PC-9 (cell line): ENCODE measurements around the gene SETD5. TPM values are rescaled to one million over a fixed set of nuclear protein-coding genes. Genes with fewer than 3 reads are reported as not detected.

Source experiments
- BruUV-seq: library from RNA; stranded (reverse); fragments of 400-500 nt; replicated peaks from 2 replicates; lab custom pipeline; 2021; lab: Mats Ljungman, UMichigan
- CTCF ChIA-PET: fragments of 300-600 bp; sonication (Branson Sonifier 250); formaldehyde crosslinking; loops from one replicate; lab custom pipeline; 2022; ENCODE audit warnings: antibody characterized with exemption; lab: Charles Lee
- POLR2A ChIA-PET: fragments of 300-600 bp; sonication (Branson Sonifier 250); formaldehyde crosslinking; loops from one replicate; lab custom pipeline; 2022; ENCODE audit warnings: antibody characterized with exemption; ENCODE audit not compliant: unreplicated experiment; lab: Charles Lee
- DNase-seq, 2 experiments: peaks; one replicate each; pipeline versions ENCODE4 v3.0.0 to v3.0.0-alpha.2; 2015 to 2022; ENCODE audit warnings: mixed read lengths in 1 of 2
- H2AFZ ChIP-seq: fragments of 200-600 bp; sonication (generic); 2 replicates; pipeline ENCODE4 v1.8.1; 2017; ENCODE audit warnings: antibody characterized with exemption
- H3F3A ChIP-seq: fragments of 200-600 bp; sonication (generic); 2 replicates; pipeline ENCODE4 v1.8.1; 2017; ENCODE audit warnings: antibody characterized with exemption, mild to moderate bottlenecking, low read depth; ENCODE audit not compliant: insufficient read depth
- H3K27ac ChIP-seq: fragments of 200-600 bp; sonication (generic); 2 replicates; pipeline ENCODE4 v1.6.1; 2016; ENCODE audit warnings: mixed run types
- H3K27me3 ChIP-seq: fragments of 200-600 bp; sonication (generic); 2 replicates; pipeline ENCODE4 v1.6.1; 2016; ENCODE audit warnings: low read depth, mixed run types; ENCODE audit not compliant: insufficient read depth
- H3K36me3 ChIP-seq: fragments of 200-600 bp; sonication (generic); 2 replicates; pipeline ENCODE4 v1.6.1; 2016; ENCODE audit warnings: low read depth, mixed run types
- H3K4me1 ChIP-seq: fragments of 200-600 bp; sonication (generic); replicated peaks from 2 replicates; pipeline ENCODE4 v1.6.1; 2016; ENCODE audit warnings: mixed run types; ENCODE audit not compliant: insufficient read depth
- H3K4me2 ChIP-seq: fragments of 200-600 bp; sonication (generic); 2 replicates; pipeline ENCODE4 v1.6.1; 2017; ENCODE audit warnings: mixed run types
- H3K4me3 ChIP-seq: fragments of 200-600 bp; sonication (generic); 2 replicates; pipeline ENCODE4 v1.6.1; 2016; ENCODE audit warnings: mixed run types
- H3K79me2 ChIP-seq: fragments of 200-600 bp; sonication (generic); 2 replicates; pipeline ENCODE4 v1.6.1; 2017; ENCODE audit warnings: low read depth, mixed run types
- H3K9me2 ChIP-seq: fragments of 200-600 bp; sonication (generic); 2 replicates; pipeline ENCODE4 v1.8.1; 2017; ENCODE audit warnings: mild to moderate bottlenecking; ENCODE audit not compliant: insufficient read depth
- H3K9me3 ChIP-seq: fragments of 200-600 bp; sonication (generic); 2 replicates; pipeline ENCODE4 v1.8.1; 2016; ENCODE audit warnings: low read depth; ENCODE audit not compliant: insufficient read depth
- H4K20me1 ChIP-seq: fragments of 200-600 bp; sonication (generic); 2 replicates; pipeline ENCODE4 v1.8.1; 2017; ENCODE audit not compliant: insufficient read depth
- CTCF ChIP-seq: fragments of 200-600 bp; sonication (generic); conservative IDR thresholded peaks from 2 replicates; pipeline ENCODE4 v1.6.1; 2017; ENCODE audit warnings: mixed run types, antibody characterized with exemption, mild to moderate bottlenecking, moderate library complexity
- EZH2 ChIP-seq: fragments of 200-600 bp; sonication (generic); IDR thresholded peaks from 2 replicates; pipeline ENCODE4 v1.8.0; 2017; ENCODE audit warnings: antibody characterized with exemption, low read depth
- intact Hi-C: fragments of 100-400 bp; cut with micrococcal nuclease; formaldehyde crosslinking; loops from one replicate; pipeline ENCODE4 v1.10.0; 2022; ENCODE audit not compliant: unreplicated experiment
- total RNA-seq: library from RNA; stranded (reverse); gene quantifications from 2 replicates; pipeline ENCODE4 v1.2.3, GENCODE V29; 2021

SETD5 gene
- total RNA-seq, 1 experiment from 2014 or later, result 140 TPM

- ChIA-PET CTCF (interaction anchor here (0.6 kb wide), 1 partner anchor 380 kb away, joined by 11 read pairs; no protein-coding TSS in a partner anchor), POLR2A (no interaction called here)
- Histone ChIP-seq H3K4me1 (peaks cover 49% of the 10 kb centered on the region), H2AFZ (no peak overlapping the region), H3F3A (peaks cover 52% of the 10 kb centered on the region), H3K4me3 (no peak overlapping the region), H3K79me2 (peaks cover 100% of the 10 kb centered on the region), H3K27me3 (no peaks in the 10 kb centered on the region), H3K36me3 (peaks cover 10% of the 10 kb centered on the region), H3K4me2 (peak overlapping the region; percentile 10), H3K27ac (peak overlapping the region; percentile 62), H3K9me3 (no peaks in the 10 kb centered on the region), H3K9me2 (no peaks in the 10 kb centered on the region), H4K20me1 (peaks cover 74% of the 10 kb centered on the region)
- intact Hi-C loops, result no loop called here
- no peak for TF ChIP-seq EZH2
- TF ChIP-seq CTCF, result no peak
- DNase-seq, result no peak
- BruUV-seq, result no TSS peak
Observed at GRCh38 chr3:9416139-9416780, 18.8 kb downstream of the SETD5 start.

GRCh38 chr3:9420850-9421549, 23.6 kb downstream of the SETD5 start:
- Histone ChIP-seq H3K4me1 (peaks cover 64% of the 10 kb centered on the region), H3K27me3 (no peaks in the 10 kb centered on the region), H3K36me3 (peaks cover 27% of the 10 kb centered on the region), H3K79me2 (peaks cover 96% of the 10 kb centered on the region), H3K4me3 (no peak overlapping the region), H3K4me2 (peak overlapping the region; percentile 66), H2AFZ (no peak overlapping the region), H4K20me1 (peaks cover 34% of the 10 kb centered on the region), H3K27ac (peak overlapping the region; percentile 90), H3F3A (peaks cover 61% of the 10 kb centered on the region), H3K9me3 (no peaks in the 10 kb centered on the region), H3K9me2 (no peaks in the 10 kb centered on the region)
- ChIA-PET CTCF (interaction anchor here (0.7 to 1.1 kb wide), 3 partner anchors 22 to 72 kb away, joined by 3 to 4 read pairs (median 4); no protein-coding TSS in a partner anchor), POLR2A (interaction anchor here (0.5 to 1.7 kb wide), 4 partner anchors 21 to 376 kb away, joined by 4 to 10 read pairs (median 8); no protein-coding TSS in a partner anchor)
- intact Hi-C loops, result loop anchor here (5.0 kb wide), 2 partner anchors 34 to 69 kb away; no protein-coding TSS in a partner anchor
- no TSS peak for BruUV-seq
- TF ChIP-seq EZH2, result no peak
- TF ChIP-seq CTCF, result no peak
- DNase-seq, result peak in 1 of 2 experiments; percentile 59

GRCh38 chr3:9422712-9423424, 25.5 kb downstream of the SETD5 start:
- intact Hi-C loops, result loop anchor here (1.0 to 5.0 kb wide), 3 partner anchors 27 to 71 kb away; no protein-coding TSS in a partner anchor
- DNase-seq, result peak; percentile 75 to 84
- CTCF ChIA-PET, result interaction anchor here (0.7 kb wide), 1 partner anchor 698 kb away, joined by 3 read pairs; no protein-coding TSS in a partner anchor
- Histone ChIP-seq H2AFZ (no peak overlapping the region), H3K4me3 (peak overlapping the region; percentile 21; the same call in 1 of the 2 replicates), H3K36me3 (peaks cover 31% of the 10 kb centered on the region), H3K27ac (peak overlapping the region; percentile 90), H3K9me3 (no peaks in the 10 kb centered on the region), H3K9me2 (no peaks in the 10 kb centered on the region), H3F3A (peaks cover 51% of the 10 kb centered on the region), H4K20me1 (peaks cover 28% of the 10 kb centered on the region), H3K4me1 (peaks cover 53% of the 10 kb centered on the region), H3K79me2 (peaks cover 95% of the 10 kb centered on the region), H3K4me2 (peak overlapping the region; percentile 66), H3K27me3 (no peaks in the 10 kb centered on the region)
- peak; percentile 70 for TF ChIP-seq CTCF
- TF ChIP-seq EZH2, result no peak
- POLR2A ChIA-PET, result interaction anchor here (0.5 kb wide), 1 partner anchor 60 kb away, joined by 4 read pairs; the partner anchor contains the start of gene THUMPD3
- TSS peak; percentile 20 for BruUV-seq
